Thyroid gland (tissue), 4 donors: ENCODE data around the gene BRD8. TPM values are rescaled to one million over a fixed set of nuclear protein-coding genes. Genes with fewer than 3 reads are reported as not detected.

Source experiments
- DNase-seq, 2 donors: peaks; one replicate each; pipeline ENCODE4 v3.0.0-alpha.2; 2019
- H3K27ac ChIP-seq, 3 donors: fragments of 200-600 bp; sonication (generic); 1 replicate in 2 of 3; 2 replicates in 1 of 3; pipeline ENCODE4 v1.5.1; 2016 to 2019; ENCODE audit warnings: mild to moderate bottlenecking in 1 of 3, moderate library complexity in 1 of 3
- H3K27me3 ChIP-seq: fragments of 200-600 bp; sonication (generic); one replicate; pipeline ENCODE4 v1.5.1; 2019
- H3K36me3 ChIP-seq, 2 donors: fragments of 200-600 bp; sonication (generic); one replicate each; pipeline ENCODE4 v1.5.1; 2016 to 2019
- H3K4me1 ChIP-seq, 2 donors: fragments of 200-600 bp; sonication (generic); one replicate each; pipeline ENCODE4 v1.5.1; 2017 to 2019
- H3K4me3 ChIP-seq, 3 donors: fragments of 200-600 bp; sonication (generic); replicated peaks in 1 of 3; 1 replicate in 2 of 3; 2 replicates in 1 of 3; pipeline ENCODE4 v1.5.1; 2016; ENCODE audit warnings: mild to moderate bottlenecking in 1 of 3
- H3K9me3 ChIP-seq: fragments of 200-600 bp; sonication (generic); one replicate; pipeline ENCODE4 v1.5.1; 2017
- CTCF ChIP-seq, 6 experiments: fragments of 200-600 bp in 3 of 6; fragments of 450-650 bp in 3 of 6; sonication (generic) in 3 of 6; IDR thresholded peaks; one replicate each; pipeline ENCODE4 v1.5.1; 2016 to 2019; ENCODE audit warnings: antibody characterized with exemption in 6 of 6, mild to moderate bottlenecking in 2 of 6, inconsistent platforms in 1 of 6, moderate library complexity in 1 of 6
- POLR2A ChIP-seq, 2 donors: fragments of 450-650 bp; IDR thresholded peaks; one replicate each; pipeline ENCODE4 v1.6.1; 2017; ENCODE audit warnings: antibody characterized with exemption in 2 of 2, mild to moderate bottlenecking in 2 of 2, moderate library complexity in 1 of 2
- WGBS, 2 donors: methylation state at CpG; one replicate each; pipeline ENCODE4 v1.1.5; 2017; 5-methylcytosine and 5-hydroxymethylcytosine counted together
- intact Hi-C: fragments of 100-400 bp; cut with DNase I; formaldehyde crosslinking; loops from one replicate; pipeline ENCODE4 v1.15.1; 2023
- small RNA-seq: library from RNA; depleted of rRNA; stranded (forward); fragments of <200 nt; gene quantifications from one replicate; pipeline ENCODE3, GENCODE V24; 2016
- total RNA-seq, 4 donors: library from RNA; depleted of rRNA; stranded (reverse); fragments of >200 nt; gene quantifications; one replicate each; pipeline ENCODE4 v1.2.3, GENCODE V29; 2016

The BRD8 gene
- total RNA-seq, 4 donors from 2014 or later: 56.9 to 96.1 (median 65.3) TPM

- Histone ChIP-seq H3K4me1 (no peaks in the 10 kb centered on the region), H3K36me3 (no peaks in the 10 kb centered on the region), H3K27me3 (no peaks in the 10 kb centered on the region), H3K27ac (no peak overlapping the region), H3K9me3 (no peaks in the 10 kb centered on the region), H3K4me3 (no peak overlapping the region)
- no peak for TF ChIP-seq POLR2A (IDR thresholded peaks at IDR 0.05)
- TF ChIP-seq CTCF (IDR thresholded peaks at IDR 0.05): no peak
- no peak for DNase-seq
- intact Hi-C loops: no loop called here
- WGBS, 2 donors: 41 to 54% methylated on average over 4 of the region's 4 CpGs
These were observed 83.1 kb downstream of the BRD8 start for GRCh38 chr5:138095100-138095907.

GRCh38 chr5:138093036-138093435 is 85.4 kb downstream of the BRD8 start:
- Histone ChIP-seq H3K4me1 (no peaks in the 10 kb centered on the region), H3K27ac (no peak overlapping the region), H3K4me3 (no peak overlapping the region), H3K27me3 (no peaks in the 10 kb centered on the region), H3K9me3 (no peaks in the 10 kb centered on the region), H3K36me3 (no peaks in the 10 kb centered on the region)
- intact Hi-C loops: no loop called here
- WGBS, 2 donors: 66 to 68% methylated on average over 1 of the region's 1 CpG
- no peak for DNase-seq
- TF ChIP-seq POLR2A (IDR thresholded peaks at IDR 0.05) (no peak), CTCF (IDR thresholded peaks at IDR 0.05) (no peak)

GRCh38 chr5:138092301-138092700 is 86.1 kb downstream of the BRD8 start:
- no peak for DNase-seq
- Histone ChIP-seq H3K4me3 (no peak overlapping the region), H3K27ac (no peak overlapping the region), H3K36me3 (no peaks in the 10 kb centered on the region), H3K9me3 (no peaks in the 10 kb centered on the region), H3K27me3 (no peaks in the 10 kb centered on the region), H3K4me1 (no peaks in the 10 kb centered on the region)
- 61 to 64% methylated on average over 1 of the region's 1 CpG for WGBS, 2 donors
- TF ChIP-seq CTCF (IDR thresholded peaks at IDR 0.05) (no peak), POLR2A (IDR thresholded peaks at IDR 0.05) (no peak)
- intact Hi-C loops: no loop called here

GRCh38 chr5:138091685-138092084 is 86.7 kb downstream of the BRD8 start:
- no peak overlapping the region for H3K4me3 ChIP-seq
- TF ChIP-seq POLR2A (IDR thresholded peaks at IDR 0.05): no peak
- TF ChIP-seq CTCF (IDR thresholded peaks at IDR 0.05): no peak
- WGBS, 2 donors: 83 to 87% methylated on average over 4 of the region's 4 CpGs
- no peak overlapping the region for H3K27ac ChIP-seq
- no peak for DNase-seq
- no peaks in the 10 kb centered on the region for H3K36me3 ChIP-seq
- no peaks in the 10 kb centered on the region for H3K27me3 ChIP-seq
- intact Hi-C loops: no loop called here
- no peaks in the 10 kb centered on the region for H3K4me1 ChIP-seq
- no peaks in the 10 kb centered on the region for H3K9me3 ChIP-seq

Small RNA genes within 50 kb of the gene (small RNA-seq; reads per million reads assigned to genes)
- not detected for gene RNU6-460P
- gene RNU6-888P: not detected

Other genes starting within 250 kb of the BRD8 start
- 10 to 100 TPM; 40.1 to 72.0 (median 49.5) TPM for gene FAM13B, start 145.6 kb downstream of the BRD8 start, total RNA-seq
- gene WNT8A, start 94.6 kb downstream of the BRD8 start, total RNA-seq: not detected
- gene NME5, start 39.2 kb downstream of the BRD8 start, total RNA-seq: 10 to 100 TPM in 3 of 4 donors, 1 to 10 TPM in 1; 4.3 to 14.4 (median 12.0) TPM
- 1 to 10 TPM in 2 of 4 donors, under 1 TPM in 1, not detected in 1; 0.40 to 2.6 (median 1.9) TPM for gene KIF20A, start 482 bp upstream of the BRD8 start, total RNA-seq
- gene CDC23, start 34.7 kb upstream of the BRD8 start, total RNA-seq: 10 to 100 TPM; 17.5 to 31.0 (median 22.5) TPM
- gene GFRA3, start 96.0 kb upstream of the BRD8 start, total RNA-seq: not detected
- under 1 TPM in 1 of 4 donors, not detected in 3; 0.27 TPM for gene CDC25C, start 153.2 kb upstream of the BRD8 start, total RNA-seq
- 10 to 100 TPM; 17.8 to 32.4 (median 20.7) TPM for gene FAM53C, start 159.6 kb upstream of the BRD8 start, total RNA-seq
- 10 to 100 TPM; 64.8 to 89.4 (median 75.6) TPM for gene KDM3B, start 174.1 kb upstream of the BRD8 start, total RNA-seq